IPS-NIHi11 (cell line): ENCODE data around the gene KIRREL2.
A peak's percentile ranks its signal among the peaks of the same experiment; 100 is the strongest.
"Not testable (repeated sequence)": the region's sequence is repeated elsewhere in the genome, so short reads cannot be mapped to it uniquely, and the experiment has no call there.

Source experiments
- DNase-seq: peaks from one replicate; pipeline ENCODE4 v3.0.0; 2012; ENCODE audit warnings: mixed read lengths, low spot score

KIRREL2 gene

GRCh38 chr19:35856546-35857149, at the start of gene KIRREL2:
Gene KIRREL2 (plus strand): TSS chr19:35856911. CDS start chr19:35857120, 209 bp downstream.
- DNase-seq: peak; percentile 76

- no peak for DNase-seq
Observed at GRCh38 chr19:35807633-35808032, 49.1 kb upstream of the KIRREL2 start.

GRCh38 chr19:35811317-35812219, 45.1 kb upstream of the KIRREL2 start:
- no peak for DNase-seq

GRCh38 chr19:35812220-35813042, 44.3 kb upstream of the KIRREL2 start, which contains the start of gene PRODH2:
Gene PRODH2 (minus strand): TSS chr19:35812845. CDS start chr19:35812805, 40 bp downstream.
- DNase-seq: no peak

- DNase-seq: no peak
Observed at GRCh38 chr19:35813043-35813890, 43.4 kb upstream of the KIRREL2 start.

- DNase-seq: no peak
Observed at GRCh38 chr19:35816262-35816661, 40.4 kb upstream of the KIRREL2 start.

- no peak for DNase-seq
Observed at GRCh38 chr19:35816846-35817245, 39.9 kb upstream of the KIRREL2 start.

- no peak for DNase-seq
Observed at GRCh38 chr19:35818445-35818844, 38.3 kb upstream of the KIRREL2 start.

GRCh38 chr19:35822579-35822978, 34.1 kb upstream of the KIRREL2 start:
- no peak for DNase-seq

GRCh38 chr19:35824150-35824549, 32.6 kb upstream of the KIRREL2 start:
- DNase-seq: no peak

GRCh38 chr19:35828692-35829301, 27.9 kb upstream of the KIRREL2 start:
- DNase-seq: peak; percentile 86

- no peak for DNase-seq
Observed at GRCh38 chr19:35830986-35831385, 25.7 kb upstream of the KIRREL2 start.

GRCh38 chr19:35832054-35832453, 24.7 kb upstream of the KIRREL2 start:
- DNase-seq: no peak

GRCh38 chr19:35833972-35834371, 22.7 kb upstream of the KIRREL2 start:
- DNase-seq: no peak

- DNase-seq: not testable (repeated sequence)
Observed at GRCh38 chr19:35836096-35836495, 20.6 kb upstream of the KIRREL2 start.

- DNase-seq: no peak
Observed at GRCh38 chr19:35841961-35842595, 14.6 kb upstream of the KIRREL2 start.

GRCh38 chr19:35842666-35843272, 13.9 kb upstream of the KIRREL2 start:
- no peak for DNase-seq

- DNase-seq: peak; percentile 95
Observed at GRCh38 chr19:35843676-35844481, 12.8 kb upstream of the KIRREL2 start.
